Lower lobe of right lung (tissue), 2 donors: ENCODE data around the gene TBL1XR1. TPM values are rescaled to one million over a fixed set of nuclear protein-coding genes. Genes with fewer than 3 reads are reported as not detected.
"Not testable (repeated sequence)": the region's sequence is repeated elsewhere in the genome, so short reads cannot be mapped to it uniquely, and the experiment has no call there.

Experiments
- ATAC-seq, 2 donors: fragments of 200-7000 bp; cut with Tn5 transposase; one replicate each; pipeline ENCODE4 v1.9.1; 2020 to 2022; ENCODE audit warnings: mild to moderate bottlenecking in 2 of 2, moderate library complexity in 2 of 2
- DNase-seq: peaks from one replicate; pipeline ENCODE4 v3.0.0-alpha.2; 2020
- H3K27ac ChIP-seq: fragments of 200-600 bp; one replicate; pipeline ENCODE4 v1.8.0; 2022
- H3K27me3 ChIP-seq: fragments of 200-600 bp; one replicate; pipeline ENCODE4 v1.8.0; 2022; ENCODE audit warnings: low read depth
- H3K36me3 ChIP-seq: fragments of 200-600 bp; one replicate; pipeline ENCODE4 v1.8.0; 2022; ENCODE audit warnings: mild to moderate bottlenecking
- H3K4me1 ChIP-seq: fragments of 200-600 bp; one replicate; pipeline ENCODE4 v1.8.0; 2022
- H3K4me3 ChIP-seq: fragments of 200-600 bp; one replicate; pipeline ENCODE4 v1.8.0; 2022; ENCODE audit warnings: mild to moderate bottlenecking
- H3K9me3 ChIP-seq: fragments of 200-600 bp; one replicate; pipeline ENCODE4 v1.8.0; 2022
- CTCF ChIP-seq: fragments of 200-600 bp; IDR thresholded peaks from one replicate; pipeline ENCODE4 v1.8.0; 2022; ENCODE audit warnings: antibody characterized with exemption, mild to moderate bottlenecking
- intact Hi-C: fragments of 100-400 bp; cut with DNase I; formaldehyde crosslinking; loops from one replicate; pipeline ENCODE4 v1.11.0; 2022
- total RNA-seq: library from RNA; stranded (reverse); fragmentation: NEBNext Ultra II Directional; extraction: Animal tissue kit (Norgen Biotek cat#: 25700); gene quantifications from one replicate; pipeline ENCODE4 v1.2.1, GENCODE V29; 2021
- donor health status: DM: no; HTN: yes; CAD: no; lungs with severe emphysema.

Gene TBL1XR1
- total RNA-seq, 1 donor from 2014 or later, result 160 TPM

GRCh38 chr3:177208781-177209180 lies 11.5 kb upstream of the TBL1XR1 start:
- H3K36me3 ChIP-seq, result no peaks in the 10 kb centered on the region
- no peak overlapping the region for H3K27ac ChIP-seq
- no peak for ATAC-seq
- TF ChIP-seq CTCF, result no peak
- no peak overlapping the region for H3K4me3 ChIP-seq
- intact Hi-C loops, result no loop called here
- no peak for DNase-seq
- no peaks in the 10 kb centered on the region for H3K9me3 ChIP-seq
- H3K4me1 ChIP-seq, result no peaks in the 10 kb centered on the region
- H3K27me3 ChIP-seq, result no peaks in the 10 kb centered on the region

DNA sequence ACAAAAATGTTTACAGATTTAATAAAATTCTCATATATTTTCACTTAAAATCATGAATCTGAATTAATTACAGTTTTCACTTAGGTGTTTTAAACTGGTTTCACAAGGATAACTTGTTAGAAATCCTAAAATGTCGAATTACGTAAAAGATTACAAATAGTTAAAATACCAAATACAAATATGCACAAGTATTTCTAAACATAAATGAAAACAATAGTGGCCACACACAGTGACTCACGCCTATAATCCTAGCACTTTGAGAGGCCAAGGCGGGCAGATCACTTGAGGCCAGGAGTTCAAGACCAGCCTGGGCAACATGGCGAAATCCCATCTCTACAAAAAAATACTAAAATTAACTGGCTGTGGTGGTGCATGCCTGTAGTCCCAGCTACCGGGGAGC lies 10.9 kb upstream of the TBL1XR1 start:
- Histone ChIP-seq H3K27ac (no peak overlapping the region), H3K27me3 (no peaks in the 10 kb centered on the region), H3K4me3 (no peak overlapping the region), H3K9me3 (no peaks in the 10 kb centered on the region), H3K4me1 (no peaks in the 10 kb centered on the region), H3K36me3 (no peaks in the 10 kb centered on the region)
- intact Hi-C loops, result no loop called here
- DNase-seq, result no peak
- TF ChIP-seq CTCF, result no peak
- no peak for ATAC-seq

GRCh38 chr3:177206936-177207335 lies 9.7 kb upstream of the TBL1XR1 start:
- H3K4me3 ChIP-seq, result no peak overlapping the region
- DNase-seq (no peak), ATAC-seq (no peak)
- intact Hi-C loops, result no loop called here
- no peak overlapping the region for H3K27ac ChIP-seq
- no peaks in the 10 kb centered on the region for H3K9me3 ChIP-seq
- H3K36me3 ChIP-seq, result no peaks in the 10 kb centered on the region
- no peaks in the 10 kb centered on the region for H3K27me3 ChIP-seq
- TF ChIP-seq CTCF, result no peak
- no peaks in the 10 kb centered on the region for H3K4me1 ChIP-seq

- intact Hi-C loops, result no loop called here
- no peak for DNase-seq
Measured at GRCh38 chr3:177203689-177204395, 6.6 kb upstream of the TBL1XR1 start.

DNA sequence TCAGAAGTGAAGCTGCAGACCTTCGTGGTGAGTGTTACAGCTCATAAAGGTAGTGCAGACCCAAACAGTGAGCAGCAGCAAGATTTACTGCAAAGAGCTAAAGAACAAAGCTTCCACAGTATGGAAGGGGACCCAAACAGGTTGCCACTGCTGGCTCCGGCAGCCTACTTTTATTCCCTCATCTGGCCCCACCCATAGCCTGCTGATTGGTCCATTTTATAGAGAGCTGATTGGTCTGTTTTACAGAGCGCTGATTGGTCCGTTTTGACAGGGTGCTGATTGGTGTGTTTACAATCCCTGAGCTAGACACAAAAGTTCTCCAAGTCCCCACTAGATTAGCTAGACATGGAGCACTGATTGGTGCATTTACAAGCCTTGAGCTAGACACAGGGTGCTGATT lies 5.7 kb upstream of the TBL1XR1 start:
- H3K4me1 ChIP-seq, result peaks cover 15% of the 10 kb centered on the region
- H3K9me3 ChIP-seq, H3K36me3 ChIP-seq, H3K4me3 ChIP-seq, H3K27ac ChIP-seq, DNase-seq, intact Hi-C loops, ATAC-seq, H3K27me3 ChIP-seq: not testable (repeated sequence)

More at GRCh38 chr3:177203689-177204395, 6.6 kb upstream of the TBL1XR1 start:
- H3K4me1 ChIP-seq, result peaks cover 6% of the 10 kb centered on the region
- no peak overlapping the region for H3K27ac ChIP-seq
- H3K27me3 ChIP-seq, result no peaks in the 10 kb centered on the region
- no peaks in the 10 kb centered on the region for H3K9me3 ChIP-seq
- no peak for TF ChIP-seq CTCF
- H3K4me3 ChIP-seq, result no peak overlapping the region
- ATAC-seq, result no peak
- H3K36me3 ChIP-seq, result no peaks in the 10 kb centered on the region

DNA sequence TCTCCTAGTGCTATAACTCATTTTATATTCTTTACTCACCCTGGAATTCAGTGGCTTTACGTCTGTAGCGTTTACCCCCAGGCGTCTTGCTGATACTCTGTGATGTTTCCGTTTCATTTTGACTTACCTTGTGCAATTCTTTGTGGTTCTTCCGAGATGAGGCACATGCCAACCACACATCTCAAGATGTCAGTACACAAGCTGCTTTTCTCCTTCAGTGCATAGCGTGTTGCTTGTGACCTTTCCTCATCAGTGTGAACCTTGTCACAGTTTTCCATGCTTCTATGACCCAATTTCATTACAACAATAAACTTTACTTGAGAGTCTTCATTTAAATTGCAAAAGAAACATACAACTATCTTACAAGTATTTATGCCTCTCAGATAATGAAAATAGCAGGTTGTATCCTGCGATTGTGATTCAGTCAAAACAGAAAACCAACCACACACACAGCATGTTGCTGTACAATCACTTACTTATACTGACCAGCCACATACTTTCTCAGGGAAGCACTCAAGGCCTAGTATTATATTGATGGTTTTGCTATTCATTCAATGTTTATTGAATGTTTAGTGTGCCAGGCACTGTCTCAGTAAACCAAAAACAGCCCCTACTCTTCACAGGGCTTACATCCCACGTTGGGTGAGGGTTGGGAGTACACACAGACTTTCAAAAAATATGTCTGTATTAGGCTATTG lies 4.6 kb upstream of the TBL1XR1 start:
- H3K27ac ChIP-seq, result peak overlapping the region; percentile 0
- intact Hi-C loops, result no loop called here
- no peak overlapping the region for H3K4me3 ChIP-seq
- H3K36me3 ChIP-seq, result no peaks in the 10 kb centered on the region
- no peaks in the 10 kb centered on the region for H3K9me3 ChIP-seq
- ATAC-seq, result peak in 1 of 2 donors; percentile 21
- no peak for DNase-seq
- no peaks in the 10 kb centered on the region for H3K27me3 ChIP-seq
- H3K4me1 ChIP-seq, result peaks cover 16% of the 10 kb centered on the region
- TF ChIP-seq CTCF, result no peak
